H9 (cell line): ENCODE data around the gene ARHGEF1. TPM values are rescaled to one million over a fixed set of nuclear protein-coding genes. Genes with fewer than 3 reads are reported as not detected.
A peak's percentile ranks its signal among the peaks of the same experiment; 100 is the strongest.

Experiments
- DNase-seq: peaks from one replicate; pipeline ENCODE4 v3.0.0-alpha.2; 2017
- H2AFZ ChIP-seq: one replicate; pipeline ENCODE4 v1.6.1; 2013; ENCODE audit warnings: mild to moderate bottlenecking, low read length, control low read depth, moderate library complexity
- H2AK5ac ChIP-seq: 2 replicates; pipeline ENCODE4 v1.6.1; 2013; ENCODE audit warnings: low read length, control low read depth, mixed read lengths; ENCODE audit not compliant: insufficient read length
- H2BK120ac ChIP-seq: one replicate; pipeline ENCODE4 v1.6.1; 2013; ENCODE audit warnings: low read depth, mild to moderate bottlenecking, low read length, control low read depth, inconsistent platforms; ENCODE audit not compliant: poor library complexity, severe bottlenecking
- H2BK12ac ChIP-seq: 2 replicates; pipeline ENCODE4 v1.6.1; 2013; ENCODE audit warnings: low read length, control low read depth, mixed read lengths, low read depth; ENCODE audit not compliant: insufficient read length
- H2BK15ac ChIP-seq: 2 replicates; pipeline ENCODE4 v1.6.1; 2013; ENCODE audit warnings: low read depth, low read length, control low read depth
- H2BK20ac ChIP-seq: one replicate; pipeline ENCODE4 v1.6.1; 2013; ENCODE audit warnings: low read depth, mild to moderate bottlenecking, low read length, control low read depth, inconsistent platforms; ENCODE audit not compliant: poor library complexity, severe bottlenecking
- H2BK5ac ChIP-seq: 2 replicates; pipeline ENCODE4 v1.6.1; 2013; ENCODE audit warnings: low read length, control low read depth, mixed read lengths; ENCODE audit not compliant: insufficient read length
- H3K14ac ChIP-seq: 2 replicates; pipeline ENCODE4 v1.6.1; 2013; ENCODE audit warnings: low read length, control low read depth; ENCODE audit not compliant: insufficient read depth
- H3K18ac ChIP-seq: 2 replicates; pipeline ENCODE4 v1.6.1; 2013; ENCODE audit warnings: low read depth, mild to moderate bottlenecking, mixed read lengths, low read length, control low read depth; ENCODE audit not compliant: insufficient read length
- H3K23ac ChIP-seq: 2 replicates; pipeline ENCODE4 v1.6.1; 2013; ENCODE audit warnings: low read length, control low read depth, mixed read lengths, low read depth; ENCODE audit not compliant: insufficient read length
- H3K23me2 ChIP-seq: 2 replicates; pipeline ENCODE4 v1.6.1; 2013; ENCODE audit warnings: low read depth, mild to moderate bottlenecking, mixed read lengths, low read length, control low read depth; ENCODE audit not compliant: insufficient read length, poor library complexity, severe bottlenecking
- H3K27ac ChIP-seq: 2 replicates; pipeline ENCODE4 v1.5.1; 2013; ENCODE audit warnings: low read length, control low read depth, mixed read lengths, low read depth; ENCODE audit not compliant: insufficient read length
- H3K27me3 ChIP-seq: 2 replicates; pipeline ENCODE4 v1.6.1; 2013; ENCODE audit warnings: low read length, control low read depth, inconsistent platforms; ENCODE audit not compliant: insufficient read depth
- H3K4ac ChIP-seq: 2 replicates; pipeline ENCODE4 v1.6.1; 2013; ENCODE audit warnings: low read depth, mild to moderate bottlenecking, control low read depth, inconsistent platforms, low read length, moderate library complexity
- H3K4me1 ChIP-seq: 2 replicates; pipeline ENCODE4 v1.6.1; 2013; ENCODE audit warnings: low read length, control low read depth, inconsistent platforms; ENCODE audit not compliant: insufficient read depth
- H3K4me2 ChIP-seq: 2 replicates; pipeline ENCODE4 v1.6.1; 2013; ENCODE audit warnings: low read length, control low read depth, mixed read lengths; ENCODE audit not compliant: insufficient read length, insufficient read depth
- H3K56ac ChIP-seq: 2 replicates; pipeline ENCODE4 v1.6.1; 2013; ENCODE audit warnings: low read depth, mild to moderate bottlenecking, mixed read lengths, low read length, control low read depth; ENCODE audit not compliant: insufficient read length
- H3K79me1 ChIP-seq: 2 replicates; pipeline ENCODE4 v1.6.1; 2013; ENCODE audit warnings: low read depth, mild to moderate bottlenecking, moderate library complexity, low read length, control low read depth, inconsistent platforms; ENCODE audit not compliant: insufficient read depth, poor library complexity, severe bottlenecking
- H3K79me2 ChIP-seq: 2 replicates; pipeline ENCODE4 v1.6.1; 2013; ENCODE audit warnings: low read length, control low read depth, inconsistent platforms; ENCODE audit not compliant: insufficient read depth
- H3K9ac ChIP-seq: 2 replicates; pipeline ENCODE4 v1.6.1; 2013; ENCODE audit warnings: low read length, control low read depth, mixed read lengths; ENCODE audit not compliant: insufficient read length; ENCODE audit errors: extremely low read depth
- H3K9me3 ChIP-seq: one replicate; pipeline ENCODE4 v1.6.1; 2013; ENCODE audit warnings: low read depth, low read length, inconsistent platforms; ENCODE audit not compliant: control insufficient read depth
- H3T11ph ChIP-seq: one replicate; pipeline ENCODE4 v1.6.1; 2013; ENCODE audit warnings: mild to moderate bottlenecking, low read length, control low read depth, inconsistent platforms
- H4K20me1 ChIP-seq: one replicate; pipeline ENCODE4 v1.6.1; 2013; ENCODE audit not compliant: control insufficient read depth, insufficient read length, insufficient read depth
- H4K5ac ChIP-seq: 2 replicates; pipeline ENCODE4 v1.6.1; 2013; ENCODE audit warnings: low read depth, mild to moderate bottlenecking, mixed read lengths, low read length, control low read depth; ENCODE audit not compliant: insufficient read length
- H4K8ac ChIP-seq: replicated peaks from 2 replicates; pipeline ENCODE4 v1.6.1; 2013; ENCODE audit warnings: low read length, control low read depth, mixed read lengths, low read depth; ENCODE audit not compliant: insufficient read length
- H4K91ac ChIP-seq: 2 replicates; pipeline ENCODE4 v1.6.1; 2013; ENCODE audit warnings: low read depth, mild to moderate bottlenecking, moderate library complexity, mixed read lengths, low read length, control low read depth; ENCODE audit not compliant: insufficient read length
- H3K27ac Mint-ChIP-seq, 3 experiments: 2 replicates in 2 of 3; 3 replicates in 1 of 3; pipeline ENCODE4 v1.8.0; 2020 to 2021; ENCODE audit warnings: mixed read lengths in 3 of 3, mild to moderate bottlenecking in 1 of 3, moderate library complexity in 1 of 3
- H3K27me3 Mint-ChIP-seq: 2 replicates; pipeline ENCODE4 v1.8.0; 2021; ENCODE audit warnings: low read depth, mild to moderate bottlenecking, moderate library complexity, mixed read lengths
- H3K36me3 Mint-ChIP-seq, 3 experiments: 2 replicates in 2 of 3; 3 replicates in 1 of 3; pipeline ENCODE4 v1.8.0; 2020 to 2021; ENCODE audit warnings: low read depth in 3 of 3, mixed read lengths in 3 of 3; ENCODE audit not compliant: insufficient read depth in 1 of 3
- H3K4me1 Mint-ChIP-seq, 2 experiments: 2 replicates each; pipeline ENCODE4 v1.8.0; 2020; ENCODE audit warnings: mixed read lengths in 2 of 2
- H3K4me3 Mint-ChIP-seq, 2 experiments: 2 replicates in 1 of 2; 3 replicates in 1 of 2; pipeline ENCODE4 v1.8.0; 2020 to 2021; ENCODE audit warnings: mild to moderate bottlenecking in 2 of 2, mixed read lengths in 2 of 2, moderate library complexity in 1 of 2
- H3K9me3 Mint-ChIP-seq, 2 experiments: 2 replicates in 1 of 2; 3 replicates in 1 of 2; pipeline ENCODE4 v1.8.0; 2020; ENCODE audit warnings: mild to moderate bottlenecking in 2 of 2, mixed read lengths in 2 of 2, moderate library complexity in 1 of 2
- CTCF ChIP-seq: fragments of 200-600 bp; sonication (generic); conservative IDR thresholded peaks from 3 replicates; pipeline ENCODE4 v1.8.0; 2021; ENCODE audit warnings: antibody characterized with exemption, mild to moderate bottlenecking
- WGBS: extraction: QIAGEN DNeasy Blood & Tissue Kit; methylation state at CpG from one replicate; pipeline ENCODE4 v1.1.7; 2013; ENCODE audit warnings: missing lambda C conversion rate, low lambda C conversion rate, mixed read lengths; ENCODE audit not compliant: insufficient read length; ENCODE audit errors: extremely low coverage; 5-methylcytosine and 5-hydroxymethylcytosine counted together
- total RNA-seq: library from RNA; stranded (reverse); gene quantifications from 2 replicates; pipeline ENCODE4 v1.2.1, GENCODE V29; 2021

The ARHGEF1 gene
- total RNA-seq, 1 experiment from 2014 or later: 50.3 TPM

- H2BK120ac ChIP-seq: no peak overlapping the region
- no peak overlapping the region for H3K14ac ChIP-seq
- no peak overlapping the region for H2BK5ac ChIP-seq
- no CpG with 5 or more reads among the region's 12 CpGs for WGBS
- no peaks in the 10 kb centered on the region for H3K27me3 ChIP-seq
- H3K56ac ChIP-seq: no peak overlapping the region
- Mint-ChIP-seq H3K27me3 (peaks cover 11% of the 10 kb centered on the region), H3K9me3 (no peaks in the 10 kb centered on the region), H3K36me3 (peaks cover 26 to 47% (median 44%) of the 10 kb centered on the region in 3 experiments), H3K4me1 (peaks cover 4 to 10% of the 10 kb centered on the region in 2 experiments; a peak in 3 of 4 replicates), H3K27ac (peak overlapping the region; percentile 7 to 90 (median 86); a peak in 5 of 7 replicates), H3K4me3 (no peak overlapping the region)
- no peak overlapping the region for H3K18ac ChIP-seq
- no peak overlapping the region for H3K23ac ChIP-seq
- H4K8ac ChIP-seq: no peak overlapping the region
- H3T11ph ChIP-seq: no peak overlapping the region
- no peaks in the 10 kb centered on the region for H3K23me2 ChIP-seq
- H4K20me1 ChIP-seq: no peaks in the 10 kb centered on the region
- no peak overlapping the region for H4K5ac ChIP-seq
- no peak overlapping the region for H3K4ac ChIP-seq
- no peak overlapping the region for H2AK5ac ChIP-seq
- no peaks in the 10 kb centered on the region for H3K9me3 ChIP-seq
- no peak overlapping the region for H2AFZ ChIP-seq
- no peak overlapping the region for H2BK15ac ChIP-seq
- no peak overlapping the region for H4K91ac ChIP-seq
- DNase-seq: no peak
- H3K4me1 ChIP-seq: no peaks in the 10 kb centered on the region
- no peak overlapping the region for H2BK20ac ChIP-seq
- no peak overlapping the region for H3K27ac ChIP-seq
- no peaks in the 10 kb centered on the region for H3K79me2 ChIP-seq
- no peak overlapping the region for H3K9ac ChIP-seq
- H2BK12ac ChIP-seq: no peak overlapping the region
- H3K4me2 ChIP-seq: no peak overlapping the region
- no peak for TF ChIP-seq CTCF
- peaks cover 3% of the 10 kb centered on the region for H3K79me1 ChIP-seq
Observed at GRCh38 chr19:41872384-41872774, 10.6 kb upstream of the ARHGEF1 start.
